WTC11 (cell line): Measurements from ENCODE around the gene PNCK. TPM values are rescaled to one million over a fixed set of nuclear protein-coding genes. Genes with fewer than 3 reads are reported as not detected.

Experiments used
- ATAC-seq: fragments of 200-7000 bp; cut with Tn5 transposase; 2 replicates; pipeline ENCODE4 v1.10.0; 2021; ENCODE audit warnings: mild to moderate bottlenecking, moderate library complexity
- CTCF ChIA-PET: fragments of 300-600 bp; sonication (Branson Sonifier 250); formaldehyde crosslinking; loops from one replicate; lab custom pipeline; 2021; ENCODE audit warnings: antibody characterized with exemption; lab: Charles Lee
- POLR2A ChIA-PET: fragments of 350-600 bp; sonication (Branson Sonifier 250); formaldehyde crosslinking; loops from one replicate; lab custom pipeline; 2021; ENCODE audit warnings: antibody characterized with exemption; lab: Charles Lee
- DNase-seq: peaks from one replicate; pipeline ENCODE4 v3.0.0; 2021; ENCODE audit warnings: low spot score
- H3K27ac Mint-ChIP-seq: 2 replicates; pipeline ENCODE4 v1.8.0; 2021; ENCODE audit warnings: mixed read lengths
- H3K27me3 Mint-ChIP-seq: 2 replicates; pipeline ENCODE4 v1.8.0; 2021; ENCODE audit warnings: low read depth, mild to moderate bottlenecking, moderate library complexity, mixed read lengths
- H3K36me3 Mint-ChIP-seq: 2 replicates; pipeline ENCODE4 v1.8.0; 2021; ENCODE audit warnings: mixed read lengths
- H3K4me1 Mint-ChIP-seq: 2 replicates; pipeline ENCODE4 v1.8.0; 2022; ENCODE audit warnings: mixed read lengths
- H3K4me3 Mint-ChIP-seq: 2 replicates; pipeline ENCODE4 v1.8.0; 2021; ENCODE audit warnings: mild to moderate bottlenecking, moderate library complexity, mixed read lengths
- H3K9me3 Mint-ChIP-seq: 2 replicates; pipeline ENCODE4 v1.8.0; 2021; ENCODE audit warnings: mixed read lengths
- AFF4 ChIP-seq: sonication (generic); formaldehyde crosslinking; IDR thresholded peaks from 2 replicates; pipeline ENCODE4 v1.8.1; 2023; ENCODE audit warnings: mild to moderate bottlenecking, missing genetic modification reagents, borderline replicate concordance
- MXD4 ChIP-seq: fragments of 250-450 bp; sonication (Bioruptor Pico); IDR thresholded peaks from 2 replicates; pipeline ENCODE4 v1.8.0; 2021; ENCODE audit warnings: mild to moderate bottlenecking, moderate library complexity, borderline replicate concordance
- MYBL2 ChIP-seq: sonication (generic); formaldehyde crosslinking; IDR thresholded peaks from 2 replicates; pipeline ENCODE4 v1.8.1; 2023; ENCODE audit warnings: mild to moderate bottlenecking, moderate library complexity, missing genetic modification reagents
- NFATC4 ChIP-seq: fragments of 250-450 bp; sonication (Bioruptor Pico); IDR thresholded peaks from 2 replicates; pipeline ENCODE4 v1.9.0; 2021; ENCODE audit warnings: mild to moderate bottlenecking
- NR2C2 ChIP-seq: sonication (generic); formaldehyde crosslinking; IDR thresholded peaks from 2 replicates; pipeline ENCODE4 v1.8.0; 2022; ENCODE audit warnings: mild to moderate bottlenecking, missing genetic modification reagents
- RORB ChIP-seq: fragments of 250-450 bp; sonication (Bioruptor Pico); IDR thresholded peaks from 2 replicates; pipeline ENCODE4 v1.9.0; 2021; ENCODE audit warnings: mild to moderate bottlenecking
- TCF7 ChIP-seq: sonication (generic); formaldehyde crosslinking; IDR thresholded peaks from 2 replicates; pipeline ENCODE4 v1.8.0; 2022; ENCODE audit warnings: mild to moderate bottlenecking, low read depth, missing genetic modification reagents, moderate library complexity
- USF1 ChIP-seq: sonication (generic); formaldehyde crosslinking; IDR thresholded peaks from 2 replicates; pipeline ENCODE4 v1.8.0; 2022; ENCODE audit warnings: mild to moderate bottlenecking, missing genetic modification reagents
- ZBTB43 ChIP-seq: sonication (generic); formaldehyde crosslinking; IDR thresholded peaks from 2 replicates; pipeline ENCODE4 v1.8.1; 2023; ENCODE audit warnings: mild to moderate bottlenecking, missing genetic modification reagents
- ZNF512 ChIP-seq: sonication (generic); formaldehyde crosslinking; IDR thresholded peaks from 2 replicates; pipeline ENCODE4 v1.8.1; 2022; ENCODE audit warnings: missing genetic modification reagents, borderline replicate concordance
- ZNF532 ChIP-seq: fragments of 250-450 bp; sonication (Bioruptor Pico); IDR thresholded peaks from 2 replicates; pipeline ENCODE4 v1.9.0; 2021; ENCODE audit warnings: mild to moderate bottlenecking, borderline replicate concordance
- total RNA-seq: library from RNA; stranded (reverse); gene quantifications from 3 replicates; pipeline ENCODE4 v1.2.3, GENCODE V29; 2021
- TF ChIP-seq, protein P1 (sequence below): sonication (generic); formaldehyde crosslinking; IDR thresholded peaks from 2 replicates; pipeline ENCODE4 v1.8.0; 2022; ENCODE audit warnings: mild to moderate bottlenecking, missing genetic modification reagents
- TF ChIP-seq, protein P2 (sequence below): sonication (generic); formaldehyde crosslinking; IDR thresholded peaks from 2 replicates; pipeline ENCODE4 v1.8.1; 2022; ENCODE audit warnings: mild to moderate bottlenecking, missing genetic modification reagents, moderate library complexity, borderline replicate concordance
- TF ChIP-seq, protein P3 (sequence below): sonication (generic); formaldehyde crosslinking; IDR thresholded peaks from 2 replicates; pipeline ENCODE4 v1.8.1; 2022; ENCODE audit warnings: mild to moderate bottlenecking, moderate library complexity, missing genetic modification reagents
- TF ChIP-seq, protein P4 (sequence below): sonication (generic); formaldehyde crosslinking; IDR thresholded peaks from 2 replicates; pipeline ENCODE4 v1.8.0; 2023; ENCODE audit warnings: missing genetic modification reagents, mild to moderate bottlenecking, borderline replicate concordance

Gene PNCK
- total RNA-seq, 1 experiment from 2014 or later = 8.6 TPM

GRCh38 chrX:153665726-153666306 is 7.8 kb downstream of the PNCK start:
- no peaks in the 10 kb centered on the region for H3K36me3 Mint-ChIP-seq
- H3K4me1 Mint-ChIP-seq = no peaks in the 10 kb centered on the region; the same call in 1 of the 2 replicates
- H3K27ac Mint-ChIP-seq = no peak overlapping the region
- no peaks in the 10 kb centered on the region for H3K9me3 Mint-ChIP-seq
- peaks cover 42% of the 10 kb centered on the region for H3K27me3 Mint-ChIP-seq
- CTCF ChIA-PET = interaction anchor here (0.6 to 6.3 kb wide), 5 partner anchors 18 to 312 kb away, joined by 3 to 153 read pairs (median 5); partner anchors contain the start of gene DUSP9
- DNase-seq (no peak), ATAC-seq (no peak)
- POLR2A ChIA-PET = no interaction called here
- no peak overlapping the region for H3K4me3 Mint-ChIP-seq
- TF ChIP-seq NR2C2 (CRISPR knock-in tag) (no peak), MYBL2 (CRISPR knock-in tag) (no peak), AFF4 (CRISPR knock-in tag) (no peak), ZBTB43 (CRISPR knock-in tag) (no peak), USF1 (no peak), ZNF532 (CRISPR knock-in tag) (no peak), MXD4 (CRISPR knock-in tag) (no peak), RORB (CRISPR knock-in tag) (no peak), TCF7 (no peak), NFATC4 (CRISPR knock-in tag) (no peak), ZNF512 (CRISPR knock-in tag) (no peak)
- TF ChIP-seq, protein P1, sequence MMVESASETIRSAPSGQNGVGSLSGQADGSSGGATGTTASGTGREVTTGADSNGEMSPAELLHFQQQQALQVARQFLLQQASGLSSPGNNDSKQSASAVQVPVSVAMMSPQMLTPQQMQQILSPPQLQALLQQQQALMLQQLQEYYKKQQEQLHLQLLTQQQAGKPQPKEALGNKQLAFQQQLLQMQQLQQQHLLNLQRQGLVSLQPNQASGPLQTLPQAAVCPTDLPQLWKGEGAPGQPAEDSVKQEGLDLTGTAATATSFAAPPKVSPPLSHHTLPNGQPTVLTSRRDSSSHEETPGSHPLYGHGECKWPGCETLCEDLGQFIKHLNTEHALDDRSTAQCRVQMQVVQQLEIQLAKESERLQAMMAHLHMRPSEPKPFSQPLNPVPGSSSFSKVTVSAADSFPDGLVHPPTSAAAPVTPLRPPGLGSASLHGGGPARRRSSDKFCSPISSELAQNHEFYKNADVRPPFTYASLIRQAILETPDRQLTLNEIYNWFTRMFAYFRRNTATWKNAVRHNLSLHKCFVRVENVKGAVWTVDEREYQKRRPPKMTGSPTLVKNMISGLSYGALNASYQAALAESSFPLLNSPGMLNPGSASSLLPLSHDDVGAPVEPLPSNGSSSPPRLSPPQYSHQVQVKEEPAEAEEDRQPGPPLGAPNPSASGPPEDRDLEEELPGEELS (CRISPR knock-in tag) = no peak
- TF ChIP-seq, protein P2, sequence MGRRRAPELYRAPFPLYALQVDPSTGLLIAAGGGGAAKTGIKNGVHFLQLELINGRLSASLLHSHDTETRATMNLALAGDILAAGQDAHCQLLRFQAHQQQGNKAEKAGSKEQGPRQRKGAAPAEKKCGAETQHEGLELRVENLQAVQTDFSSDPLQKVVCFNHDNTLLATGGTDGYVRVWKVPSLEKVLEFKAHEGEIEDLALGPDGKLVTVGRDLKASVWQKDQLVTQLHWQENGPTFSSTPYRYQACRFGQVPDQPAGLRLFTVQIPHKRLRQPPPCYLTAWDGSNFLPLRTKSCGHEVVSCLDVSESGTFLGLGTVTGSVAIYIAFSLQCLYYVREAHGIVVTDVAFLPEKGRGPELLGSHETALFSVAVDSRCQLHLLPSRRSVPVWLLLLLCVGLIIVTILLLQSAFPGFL (CRISPR knock-in tag) = no peak
- TF ChIP-seq, protein P3, sequence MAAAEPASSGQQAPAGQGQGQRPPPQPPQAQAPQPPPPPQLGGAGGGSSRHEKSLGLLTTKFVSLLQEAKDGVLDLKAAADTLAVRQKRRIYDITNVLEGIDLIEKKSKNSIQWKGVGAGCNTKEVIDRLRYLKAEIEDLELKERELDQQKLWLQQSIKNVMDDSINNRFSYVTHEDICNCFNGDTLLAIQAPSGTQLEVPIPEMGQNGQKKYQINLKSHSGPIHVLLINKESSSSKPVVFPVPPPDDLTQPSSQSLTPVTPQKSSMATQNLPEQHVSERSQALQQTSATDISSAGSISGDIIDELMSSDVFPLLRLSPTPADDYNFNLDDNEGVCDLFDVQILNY (CRISPR knock-in tag) = no peak
- TF ChIP-seq, protein P4, sequence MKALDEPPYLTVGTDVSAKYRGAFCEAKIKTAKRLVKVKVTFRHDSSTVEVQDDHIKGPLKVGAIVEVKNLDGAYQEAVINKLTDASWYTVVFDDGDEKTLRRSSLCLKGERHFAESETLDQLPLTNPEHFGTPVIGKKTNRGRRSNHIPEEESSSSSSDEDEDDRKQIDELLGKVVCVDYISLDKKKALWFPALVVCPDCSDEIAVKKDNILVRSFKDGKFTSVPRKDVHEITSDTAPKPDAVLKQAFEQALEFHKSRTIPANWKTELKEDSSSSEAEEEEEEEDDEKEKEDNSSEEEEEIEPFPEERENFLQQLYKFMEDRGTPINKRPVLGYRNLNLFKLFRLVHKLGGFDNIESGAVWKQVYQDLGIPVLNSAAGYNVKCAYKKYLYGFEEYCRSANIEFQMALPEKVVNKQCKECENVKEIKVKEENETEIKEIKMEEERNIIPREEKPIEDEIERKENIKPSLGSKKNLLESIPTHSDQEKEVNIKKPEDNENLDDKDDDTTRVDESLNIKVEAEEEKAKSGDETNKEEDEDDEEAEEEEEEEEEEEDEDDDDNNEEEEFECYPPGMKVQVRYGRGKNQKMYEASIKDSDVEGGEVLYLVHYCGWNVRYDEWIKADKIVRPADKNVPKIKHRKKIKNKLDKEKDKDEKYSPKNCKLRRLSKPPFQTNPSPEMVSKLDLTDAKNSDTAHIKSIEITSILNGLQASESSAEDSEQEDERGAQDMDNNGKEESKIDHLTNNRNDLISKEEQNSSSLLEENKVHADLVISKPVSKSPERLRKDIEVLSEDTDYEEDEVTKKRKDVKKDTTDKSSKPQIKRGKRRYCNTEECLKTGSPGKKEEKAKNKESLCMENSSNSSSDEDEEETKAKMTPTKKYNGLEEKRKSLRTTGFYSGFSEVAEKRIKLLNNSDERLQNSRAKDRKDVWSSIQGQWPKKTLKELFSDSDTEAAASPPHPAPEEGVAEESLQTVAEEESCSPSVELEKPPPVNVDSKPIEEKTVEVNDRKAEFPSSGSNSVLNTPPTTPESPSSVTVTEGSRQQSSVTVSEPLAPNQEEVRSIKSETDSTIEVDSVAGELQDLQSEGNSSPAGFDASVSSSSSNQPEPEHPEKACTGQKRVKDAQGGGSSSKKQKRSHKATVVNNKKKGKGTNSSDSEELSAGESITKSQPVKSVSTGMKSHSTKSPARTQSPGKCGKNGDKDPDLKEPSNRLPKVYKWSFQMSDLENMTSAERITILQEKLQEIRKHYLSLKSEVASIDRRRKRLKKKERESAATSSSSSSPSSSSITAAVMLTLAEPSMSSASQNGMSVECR = no peak
